MM.1S (cell line): ENCODE measurements around the gene PRKAR1B.

Experiments used
- DNase-seq: peaks from one replicate; pipeline ENCODE4 v3.0.0-alpha.2; 2015
- H2AFZ ChIP-seq: fragments of 300-600 bp; sonication (generic); 2 replicates; pipeline ENCODE4 v1.6.0; 2016; ENCODE audit warnings: antibody characterized with exemption, low read length
- H3F3A ChIP-seq: fragments of 300-600 bp; sonication (generic); 2 replicates; pipeline ENCODE4 v1.6.1; 2016; ENCODE audit warnings: mild to moderate bottlenecking, antibody characterized with exemption, low read length, moderate library complexity, mixed read lengths; ENCODE audit not compliant: insufficient read depth
- H3K27ac ChIP-seq: fragments of 300-600 bp; sonication (generic); 2 replicates; pipeline ENCODE4 v1.5.1; 2016; ENCODE audit warnings: mild to moderate bottlenecking, low read length
- H3K27me3 ChIP-seq: fragments of 300-600 bp; sonication (generic); replicated peaks from 2 replicates; pipeline ENCODE4 v1.6.0; 2016; ENCODE audit warnings: low read length; ENCODE audit not compliant: insufficient read depth
- H3K36me3 ChIP-seq: fragments of 300-600 bp; sonication (generic); replicated peaks from 2 replicates; pipeline ENCODE4 v1.6.1; 2016; ENCODE audit warnings: mild to moderate bottlenecking, low read length, mixed read lengths; ENCODE audit not compliant: insufficient read depth
- H3K4me1 ChIP-seq: fragments of 300-600 bp; sonication (generic); 2 replicates; pipeline ENCODE4 v1.6.1; 2016; ENCODE audit warnings: low read length, mixed read lengths
- H3K4me2 ChIP-seq: fragments of 300-600 bp; sonication (generic); 2 replicates; pipeline ENCODE4 v1.6.0; 2016; ENCODE audit warnings: low read depth, low read length
- H3K4me3 ChIP-seq: fragments of 300-600 bp; sonication (generic); 2 replicates; pipeline ENCODE4 v1.5.1; 2016; ENCODE audit warnings: low read length, mixed read lengths
- H3K79me2 ChIP-seq: fragments of 300-600 bp; sonication (generic); 2 replicates; pipeline ENCODE4 v1.6.1; 2016; ENCODE audit warnings: mixed run types, low read length, mixed read lengths
- H3K9ac ChIP-seq: fragments of 300-600 bp; sonication (generic); 2 replicates; pipeline ENCODE4 v1.6.1; 2016; ENCODE audit warnings: low read length, mixed read lengths
- H3K9me2 ChIP-seq: fragments of 300-600 bp; sonication (generic); replicated peaks from 2 replicates; pipeline ENCODE4 v1.6.1; 2016; ENCODE audit warnings: mild to moderate bottlenecking, low read length, mixed read lengths; ENCODE audit not compliant: insufficient read depth
- H3K9me3 ChIP-seq: fragments of 300-600 bp; sonication (generic); replicated peaks from 2 replicates; pipeline ENCODE4 v1.6.1; 2016; ENCODE audit warnings: mild to moderate bottlenecking, low read length, mixed read lengths; ENCODE audit not compliant: insufficient read depth
- H4K20me1 ChIP-seq: fragments of 300-600 bp; sonication (generic); 2 replicates; pipeline ENCODE4 v1.6.1; 2016; ENCODE audit warnings: mild to moderate bottlenecking, low read length, moderate library complexity, mixed read lengths; ENCODE audit not compliant: insufficient read depth
- EZH2 ChIP-seq: fragments of 300-600 bp; sonication (generic); optimal IDR thresholded peaks from 2 replicates; pipeline ENCODE3; 2017; ENCODE audit warnings: low read depth, mild to moderate bottlenecking, antibody characterized with exemption, low read length, mixed read lengths
- EZH2phosphoT487 ChIP-seq: fragments of 300-600 bp; sonication (generic); IDR thresholded peaks from 2 replicates; pipeline ENCODE4 v1.6.1; 2018; ENCODE audit warnings: antibody characterized with exemption, low read length
- TF ChIP-seq, protein P1 (sequence below): fragments of 300-600 bp; sonication (generic); IDR thresholded peaks from 2 replicates; pipeline ENCODE4 v1.5.1; 2016; ENCODE audit warnings: antibody characterized with exemption, low read length, mixed read lengths

The PRKAR1B gene

DNA sequence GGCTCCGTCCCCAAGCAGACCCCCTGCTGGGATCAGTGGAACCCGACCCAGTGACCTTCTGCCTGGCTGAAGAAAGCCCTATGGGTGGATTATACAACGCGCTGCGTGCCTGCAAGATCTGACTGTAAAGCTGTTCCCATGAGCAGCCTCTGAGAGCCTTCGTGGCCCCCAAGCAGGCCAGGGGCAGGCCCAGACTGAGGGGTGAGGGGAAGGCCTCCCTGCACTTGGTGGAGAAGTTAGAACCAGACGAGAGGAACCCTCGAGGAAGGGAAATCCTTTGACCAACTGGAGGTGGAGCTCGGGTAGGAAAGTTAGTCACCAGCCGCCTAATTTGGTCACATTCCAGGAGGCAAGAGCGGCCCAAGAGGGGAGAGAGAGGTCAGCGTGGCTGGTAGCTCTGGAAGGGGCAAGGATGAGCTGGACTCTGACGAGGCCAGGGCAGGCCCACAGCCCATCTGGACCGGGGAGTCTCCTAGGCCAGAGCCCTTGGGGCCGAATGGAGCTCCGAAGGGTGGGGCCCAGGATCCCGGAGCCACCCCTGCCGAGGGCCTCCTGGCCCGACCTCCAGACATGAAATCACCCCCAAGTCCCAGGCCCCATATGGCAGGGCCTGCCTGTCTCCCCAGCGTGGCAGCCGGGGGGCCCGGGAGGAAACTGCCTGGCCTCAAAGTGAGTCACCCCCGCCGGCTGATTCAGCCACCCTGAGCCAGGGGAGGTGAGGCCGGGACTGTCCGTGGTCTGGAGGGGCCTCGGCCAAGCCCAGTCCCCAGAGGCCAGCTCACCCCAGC is 184.2 kb downstream of the PRKAR1B start:
- H3K27ac ChIP-seq: no peak overlapping the region
- no peak overlapping the region for H2AFZ ChIP-seq
- no peaks in the 10 kb centered on the region for H3K4me1 ChIP-seq
- H3K4me2 ChIP-seq: no peak overlapping the region
- H3K79me2 ChIP-seq: no peaks in the 10 kb centered on the region
- H3F3A ChIP-seq: no peaks in the 10 kb centered on the region
- no peaks in the 10 kb centered on the region for H3K27me3 ChIP-seq
- no peaks in the 10 kb centered on the region for H3K36me3 ChIP-seq
- no peak overlapping the region for H3K9ac ChIP-seq
- H4K20me1 ChIP-seq: no peaks in the 10 kb centered on the region
- no peaks in the 10 kb centered on the region for H3K9me2 ChIP-seq
- TF ChIP-seq EZH2phosphoT487: no peak
- no peak for TF ChIP-seq EZH2
- TF ChIP-seq, protein P1, sequence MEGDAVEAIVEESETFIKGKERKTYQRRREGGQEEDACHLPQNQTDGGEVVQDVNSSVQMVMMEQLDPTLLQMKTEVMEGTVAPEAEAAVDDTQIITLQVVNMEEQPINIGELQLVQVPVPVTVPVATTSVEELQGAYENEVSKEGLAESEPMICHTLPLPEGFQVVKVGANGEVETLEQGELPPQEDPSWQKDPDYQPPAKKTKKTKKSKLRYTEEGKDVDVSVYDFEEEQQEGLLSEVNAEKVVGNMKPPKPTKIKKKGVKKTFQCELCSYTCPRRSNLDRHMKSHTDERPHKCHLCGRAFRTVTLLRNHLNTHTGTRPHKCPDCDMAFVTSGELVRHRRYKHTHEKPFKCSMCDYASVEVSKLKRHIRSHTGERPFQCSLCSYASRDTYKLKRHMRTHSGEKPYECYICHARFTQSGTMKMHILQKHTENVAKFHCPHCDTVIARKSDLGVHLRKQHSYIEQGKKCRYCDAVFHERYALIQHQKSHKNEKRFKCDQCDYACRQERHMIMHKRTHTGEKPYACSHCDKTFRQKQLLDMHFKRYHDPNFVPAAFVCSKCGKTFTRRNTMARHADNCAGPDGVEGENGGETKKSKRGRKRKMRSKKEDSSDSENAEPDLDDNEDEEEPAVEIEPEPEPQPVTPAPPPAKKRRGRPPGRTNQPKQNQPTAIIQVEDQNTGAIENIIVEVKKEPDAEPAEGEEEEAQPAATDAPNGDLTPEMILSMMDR: no peak
- no peak for DNase-seq
- H3K4me3 ChIP-seq: no peak overlapping the region
- H3K9me3 ChIP-seq: no peaks in the 10 kb centered on the region

- no peak overlapping the region for H3K4me3 ChIP-seq
- no peaks in the 10 kb centered on the region for H3K79me2 ChIP-seq
- no peaks in the 10 kb centered on the region for H3K9me2 ChIP-seq
- TF ChIP-seq, protein P1: no peak
- TF ChIP-seq EZH2phosphoT487: no peak
- no peak overlapping the region for H3K9ac ChIP-seq
- H3K36me3 ChIP-seq: no peaks in the 10 kb centered on the region
- H3K4me2 ChIP-seq: no peak overlapping the region
- H2AFZ ChIP-seq: no peak overlapping the region
- no peaks in the 10 kb centered on the region for H3K27me3 ChIP-seq
- H3F3A ChIP-seq: no peaks in the 10 kb centered on the region
- no peak overlapping the region for H3K27ac ChIP-seq
- H3K4me1 ChIP-seq: no peaks in the 10 kb centered on the region
- no peak for DNase-seq
- H4K20me1 ChIP-seq: no peaks in the 10 kb centered on the region
- no peaks in the 10 kb centered on the region for H3K9me3 ChIP-seq
Observed at GRCh38 chr7:542131-542712, 184.9 kb downstream of the PRKAR1B start.

- Histone ChIP-seq H3K4me1 (no peaks in the 10 kb centered on the region), H3F3A (no peaks in the 10 kb centered on the region)
- DNase-seq: no peak
Observed at GRCh38 chr7:541661-542060, 185.4 kb downstream of the PRKAR1B start.

More at GRCh38 chr7:541661-542060, 185.4 kb downstream of the PRKAR1B start:
- no peak overlapping the region for H3K4me2 ChIP-seq
- H2AFZ ChIP-seq: no peak overlapping the region
- no peak overlapping the region for H3K4me3 ChIP-seq
- H3K9me2 ChIP-seq: no peaks in the 10 kb centered on the region
- H3K27ac ChIP-seq: no peak overlapping the region
- H4K20me1 ChIP-seq: no peaks in the 10 kb centered on the region
- H3K9ac ChIP-seq: no peak overlapping the region
- no peaks in the 10 kb centered on the region for H3K27me3 ChIP-seq
- no peaks in the 10 kb centered on the region for H3K36me3 ChIP-seq
- TF ChIP-seq EZH2phosphoT487 (no peak), EZH2 (no peak)
- TF ChIP-seq, protein P1: no peak
- H3K79me2 ChIP-seq: no peaks in the 10 kb centered on the region
- H3K9me3 ChIP-seq: no peaks in the 10 kb centered on the region
